Prostate gland (tissue), 2 donors: Measurements from ENCODE around the gene SLC39A1.

Source experiments
- CTCF ChIP-seq, 4 experiments: fragments of 200-600 bp in 2 of 4; fragments of 450-650 bp in 2 of 4; sonication (generic) in 2 of 4; IDR thresholded peaks; 1 replicate in 3 of 4; 2 replicates in 1 of 4; pipeline ENCODE4 v1.5.1; 2016 to 2019; ENCODE audit warnings: antibody characterized with exemption in 4 of 4, mild to moderate bottlenecking in 2 of 4, moderate library complexity in 2 of 4
- POLR2AphosphoS5 ChIP-seq: sonication (generic); formaldehyde crosslinking; IDR thresholded peaks from one replicate; pipeline ENCODE4 v1.6.1; 2017; ENCODE audit warnings: antibody characterized with exemption

- TF ChIP-seq CTCF (IDR thresholded peaks at IDR 0.05) (peak in 2 of 4 experiments; percentile 16 to 25), POLR2AphosphoS5 (peak; percentile 84)
These were observed 14.2 kb upstream of the SLC39A1 start, which contains the start of gene JTB for GRCh38 chr1:153977250-153978240.
